D721Med (cell line): ENCODE data around the gene VPS37B.

Source experiments
- DNase-seq: peaks from one replicate; pipeline ENCODE4 v3.0.0; 2011; ENCODE audit warnings: low spot score; ENCODE audit not compliant: insufficient read length
- FAIRE-seq: peaks from 2 replicates; lab custom pipeline; 2011; peaks lifted over from hg19 to GRCh38; lab: Jason Lieb, UNC
- TF ChIP-seq, protein P1 (sequence below): IDR thresholded peaks from 2 replicates; pipeline ENCODE4 v1.5.1; 2012; ENCODE audit warnings: mild to moderate bottlenecking, control low read depth; ENCODE audit not compliant: insufficient read depth; ENCODE audit errors: missing control alignments

Gene VPS37B

DNA sequence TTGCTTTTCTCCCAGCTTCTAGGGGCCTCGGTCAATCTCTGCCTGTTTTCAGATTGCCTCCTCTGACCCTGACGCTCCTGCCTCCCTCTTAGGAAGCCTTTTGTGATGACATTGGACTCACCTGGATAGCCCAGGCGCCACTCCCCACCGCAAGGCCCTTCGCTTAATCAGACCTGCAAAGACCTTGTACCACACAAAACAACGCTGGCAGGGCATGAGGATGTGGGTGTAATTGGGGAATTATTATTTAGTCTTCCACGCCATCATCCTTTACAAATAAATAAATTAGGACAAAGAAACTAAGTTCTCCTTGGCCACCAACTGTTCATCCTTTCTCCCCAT lies 7.7 kb upstream of the VPS37B start:
- FAIRE-seq = no peak
- DNase-seq = no peak
- TF ChIP-seq, protein P1, sequence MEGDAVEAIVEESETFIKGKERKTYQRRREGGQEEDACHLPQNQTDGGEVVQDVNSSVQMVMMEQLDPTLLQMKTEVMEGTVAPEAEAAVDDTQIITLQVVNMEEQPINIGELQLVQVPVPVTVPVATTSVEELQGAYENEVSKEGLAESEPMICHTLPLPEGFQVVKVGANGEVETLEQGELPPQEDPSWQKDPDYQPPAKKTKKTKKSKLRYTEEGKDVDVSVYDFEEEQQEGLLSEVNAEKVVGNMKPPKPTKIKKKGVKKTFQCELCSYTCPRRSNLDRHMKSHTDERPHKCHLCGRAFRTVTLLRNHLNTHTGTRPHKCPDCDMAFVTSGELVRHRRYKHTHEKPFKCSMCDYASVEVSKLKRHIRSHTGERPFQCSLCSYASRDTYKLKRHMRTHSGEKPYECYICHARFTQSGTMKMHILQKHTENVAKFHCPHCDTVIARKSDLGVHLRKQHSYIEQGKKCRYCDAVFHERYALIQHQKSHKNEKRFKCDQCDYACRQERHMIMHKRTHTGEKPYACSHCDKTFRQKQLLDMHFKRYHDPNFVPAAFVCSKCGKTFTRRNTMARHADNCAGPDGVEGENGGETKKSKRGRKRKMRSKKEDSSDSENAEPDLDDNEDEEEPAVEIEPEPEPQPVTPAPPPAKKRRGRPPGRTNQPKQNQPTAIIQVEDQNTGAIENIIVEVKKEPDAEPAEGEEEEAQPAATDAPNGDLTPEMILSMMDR = no peak

DNA sequence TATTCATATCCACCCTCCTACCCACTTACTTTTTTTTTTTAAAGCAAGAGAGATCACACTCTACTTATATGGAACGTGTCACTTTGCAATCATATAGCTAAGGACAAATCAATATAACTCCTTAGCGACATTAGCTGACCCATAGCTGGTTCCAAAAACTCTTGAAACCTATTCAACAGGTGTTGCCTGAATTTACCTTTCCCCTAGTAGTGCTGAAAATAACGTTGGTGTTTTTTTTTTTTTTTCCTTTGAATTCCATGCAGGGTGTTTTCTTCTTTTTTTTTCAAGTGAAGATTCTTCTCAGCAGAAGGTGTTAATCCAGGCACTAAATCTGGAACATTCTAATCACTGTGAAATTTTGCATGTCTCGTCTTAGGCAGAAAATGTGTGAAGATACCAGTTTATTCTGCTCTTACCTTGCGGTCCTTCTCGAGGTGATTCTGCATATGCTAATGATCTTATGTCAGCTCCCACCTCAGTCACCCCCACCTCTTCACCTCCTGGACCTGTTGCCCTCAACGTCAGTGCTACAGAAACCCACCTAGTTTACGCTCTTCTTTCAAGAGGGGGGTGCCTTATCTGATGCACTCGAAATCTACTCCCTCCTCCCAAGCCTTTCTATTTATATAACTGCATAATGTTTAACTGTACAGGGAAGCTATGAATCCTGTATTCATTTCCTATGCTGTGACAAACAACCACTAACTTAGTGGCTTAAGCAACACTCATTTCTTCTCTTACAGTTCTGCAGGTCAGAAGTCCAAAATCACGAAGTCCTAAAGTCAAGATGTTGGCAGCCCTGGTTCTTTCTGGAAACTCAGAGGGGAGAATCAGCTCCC lies 7.1 kb upstream of the VPS37B start:
- TF ChIP-seq, protein P1 = no peak
- no peak for FAIRE-seq
- no peak for DNase-seq

DNA sequence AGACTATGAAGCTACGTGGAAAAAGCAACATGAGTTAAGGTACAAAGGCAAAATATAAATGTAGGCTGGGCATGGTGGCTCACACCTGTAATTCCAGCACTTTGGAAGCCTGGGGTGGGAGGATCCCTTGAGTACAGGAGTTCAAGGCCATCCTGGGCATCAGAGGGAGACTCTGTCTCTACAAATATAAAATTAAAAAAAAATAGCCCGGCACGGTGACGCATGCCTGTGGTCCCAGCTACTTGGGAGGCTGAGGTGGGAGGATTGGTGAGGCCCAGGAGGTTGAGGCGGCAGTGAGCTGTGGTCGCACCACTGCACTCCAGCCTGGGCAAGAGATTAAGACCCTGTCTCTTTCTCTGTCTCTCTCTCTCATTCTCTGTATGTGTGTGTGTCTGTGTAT lies 4.0 kb upstream of the VPS37B start:
- FAIRE-seq (no peak), DNase-seq (no peak)
- TF ChIP-seq, protein P1 = no peak

DNA sequence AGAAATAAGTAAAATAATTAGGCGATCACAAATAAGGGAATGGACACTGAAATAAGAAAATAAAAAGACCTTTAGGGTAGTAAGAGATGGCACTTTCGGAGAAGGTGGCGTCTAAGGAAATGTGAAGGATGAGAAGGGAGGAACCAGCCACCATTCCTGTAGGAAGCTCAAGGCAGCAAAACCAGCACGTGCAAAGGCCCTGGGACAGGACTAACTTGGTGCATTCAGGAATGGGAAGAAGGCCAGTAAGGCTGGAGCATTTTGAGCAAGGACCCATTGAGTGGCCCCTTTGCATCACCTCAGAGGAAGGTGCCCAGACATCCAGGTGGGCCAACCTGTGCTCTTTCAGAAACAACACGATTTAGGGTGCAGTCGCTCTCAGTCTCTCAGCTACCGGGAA lies 738 bp upstream of the VPS37B start:
- FAIRE-seq (no peak), DNase-seq (no peak)
- TF ChIP-seq, protein P1 = no peak

DNA sequence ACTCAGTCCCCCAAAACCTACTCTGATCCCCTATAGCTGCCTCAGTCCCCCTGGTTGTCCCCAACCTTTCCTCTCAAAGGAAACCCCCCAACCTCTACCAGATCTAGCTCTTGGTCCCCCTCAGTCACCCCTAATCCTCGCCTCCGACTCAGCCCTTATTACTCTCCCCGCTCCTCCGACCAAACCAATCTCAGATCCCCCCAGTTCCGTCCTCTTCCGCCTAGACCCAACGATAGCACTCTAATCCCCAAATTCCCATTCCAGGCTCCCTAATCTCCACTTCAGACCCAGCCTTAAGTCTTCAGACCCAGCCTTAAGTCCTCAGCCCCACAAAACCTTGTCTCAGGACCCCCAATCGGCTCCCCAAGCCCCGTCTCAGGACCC lies 612 bp downstream of the VPS37B start:
- no peak for DNase-seq
- no peak for FAIRE-seq
- TF ChIP-seq, protein P1 = no peak

DNA sequence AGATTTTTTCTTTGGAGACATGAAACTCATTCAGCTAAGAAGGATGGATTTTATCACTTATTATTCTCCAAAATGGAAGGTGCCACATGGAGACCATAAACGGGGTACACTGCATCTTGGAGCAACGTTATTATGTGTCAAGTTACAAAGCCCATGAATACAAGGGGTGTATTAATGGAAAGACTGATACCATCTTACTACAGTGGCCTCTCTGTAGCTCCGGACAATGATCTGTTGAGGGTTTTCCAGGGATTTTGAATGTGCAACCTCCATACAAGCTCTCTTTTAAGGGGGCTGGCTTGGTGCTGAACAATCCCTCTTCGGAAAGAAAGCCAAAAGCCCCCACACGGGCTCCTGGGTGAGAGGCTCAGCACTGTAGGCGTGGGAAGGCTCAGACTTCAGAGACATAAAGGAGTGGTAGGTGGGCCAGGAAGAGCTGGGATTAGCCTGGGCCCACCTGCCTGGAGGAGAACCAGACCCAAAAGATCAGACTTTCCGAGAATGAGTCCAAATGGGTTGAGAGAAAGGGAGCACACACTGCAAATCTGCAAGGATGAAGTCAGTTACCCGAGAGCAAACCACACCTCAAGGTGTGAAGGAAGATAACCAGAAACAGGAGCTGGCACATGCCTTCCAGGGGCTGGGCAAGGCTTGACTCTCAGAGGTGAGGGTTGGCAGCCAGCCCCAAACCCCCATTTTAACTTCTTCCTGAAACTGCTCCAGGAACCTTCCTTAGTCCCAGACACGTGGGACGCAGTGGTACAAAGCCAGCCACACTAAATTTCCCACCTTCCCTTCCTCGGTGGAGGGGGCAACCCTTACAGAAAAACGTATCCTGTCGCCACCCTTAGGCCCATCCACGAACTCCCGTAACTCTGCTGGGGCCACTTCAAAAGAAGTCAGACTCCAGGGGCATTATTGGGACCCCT lies 1.5 kb downstream of the VPS37B start:
- TF ChIP-seq, protein P1 = peak; percentile 20
- FAIRE-seq (no peak), DNase-seq (no peak)
